Sigmoid colon (tissue), 4 donors: Measurements from ENCODE around the gene CORO1A.

Experiments
- EP300 ChIP-seq, 4 donors: sonication (generic); formaldehyde crosslinking; IDR thresholded peaks; one replicate each; pipeline ENCODE4 v1.6.1; 2017; ENCODE audit warnings: antibody characterized with exemption in 4 of 4
- POLR2A ChIP-seq, 2 donors: fragments of 450-650 bp; IDR thresholded peaks; one replicate each; pipeline ENCODE4 v1.6.1; 2016; ENCODE audit warnings: antibody characterized with exemption in 2 of 2, mild to moderate bottlenecking in 2 of 2, moderate library complexity in 2 of 2
- POLR2AphosphoS5 ChIP-seq, 4 donors: sonication (generic); formaldehyde crosslinking; IDR thresholded peaks; one replicate each; pipeline ENCODE4 v1.6.1; 2017; ENCODE audit warnings: antibody characterized with exemption in 4 of 4
- TF ChIP-seq, protein P1 (sequence below), 4 experiments: fragments of 450-650 bp in 3 of 4; fragments of 200-600 bp in 1 of 4; IDR thresholded peaks; one replicate each; pipeline ENCODE4 v1.5.1; 2016 to 2019; ENCODE audit warnings: antibody characterized with exemption in 4 of 4, mild to moderate bottlenecking in 3 of 4, moderate library complexity in 2 of 4

DNA sequence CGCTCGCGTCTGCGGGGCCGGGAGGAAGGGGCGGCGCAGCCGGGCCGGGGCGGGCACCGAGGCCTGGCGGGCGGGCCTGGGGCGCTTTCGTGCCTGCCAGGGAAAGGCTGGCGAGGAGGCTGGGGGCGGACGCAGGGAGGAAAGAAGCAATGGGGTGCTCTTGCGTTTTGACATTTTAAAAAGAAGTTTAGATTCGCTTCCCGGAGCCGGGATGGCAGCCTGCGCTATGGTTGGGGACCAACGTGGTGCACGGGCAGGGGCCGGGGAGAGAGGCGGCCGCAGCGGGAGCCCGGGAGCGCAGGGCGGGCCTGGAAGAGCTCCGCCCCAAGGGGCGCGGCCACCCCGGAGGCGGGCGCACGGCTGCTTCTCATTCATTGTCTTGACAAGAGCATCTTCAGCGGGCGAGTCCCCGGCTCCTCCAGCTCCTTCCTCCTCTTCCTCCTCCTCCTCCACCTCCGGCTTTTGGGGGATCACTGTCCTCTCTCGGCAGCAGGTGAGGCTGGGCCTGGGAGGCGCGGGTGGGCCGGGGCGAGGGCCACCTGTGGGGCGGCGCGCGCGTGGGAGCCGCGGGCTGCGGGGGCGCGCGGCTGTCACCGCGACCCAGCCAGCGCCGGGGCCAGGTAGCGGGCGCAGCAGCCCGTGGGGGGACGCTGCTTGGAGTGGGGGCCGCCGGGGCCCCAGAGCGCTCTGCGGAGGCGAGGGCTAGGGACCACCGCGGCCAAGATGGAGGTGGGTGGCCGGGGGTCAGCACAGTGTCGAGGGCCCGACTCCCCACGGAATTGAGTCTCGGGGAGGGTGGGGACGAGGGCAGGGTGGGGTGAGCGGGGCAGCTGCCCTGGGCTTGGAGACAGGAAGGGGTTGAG is at the start of gene CORO1A:
- TF ChIP-seq, protein P1, sequence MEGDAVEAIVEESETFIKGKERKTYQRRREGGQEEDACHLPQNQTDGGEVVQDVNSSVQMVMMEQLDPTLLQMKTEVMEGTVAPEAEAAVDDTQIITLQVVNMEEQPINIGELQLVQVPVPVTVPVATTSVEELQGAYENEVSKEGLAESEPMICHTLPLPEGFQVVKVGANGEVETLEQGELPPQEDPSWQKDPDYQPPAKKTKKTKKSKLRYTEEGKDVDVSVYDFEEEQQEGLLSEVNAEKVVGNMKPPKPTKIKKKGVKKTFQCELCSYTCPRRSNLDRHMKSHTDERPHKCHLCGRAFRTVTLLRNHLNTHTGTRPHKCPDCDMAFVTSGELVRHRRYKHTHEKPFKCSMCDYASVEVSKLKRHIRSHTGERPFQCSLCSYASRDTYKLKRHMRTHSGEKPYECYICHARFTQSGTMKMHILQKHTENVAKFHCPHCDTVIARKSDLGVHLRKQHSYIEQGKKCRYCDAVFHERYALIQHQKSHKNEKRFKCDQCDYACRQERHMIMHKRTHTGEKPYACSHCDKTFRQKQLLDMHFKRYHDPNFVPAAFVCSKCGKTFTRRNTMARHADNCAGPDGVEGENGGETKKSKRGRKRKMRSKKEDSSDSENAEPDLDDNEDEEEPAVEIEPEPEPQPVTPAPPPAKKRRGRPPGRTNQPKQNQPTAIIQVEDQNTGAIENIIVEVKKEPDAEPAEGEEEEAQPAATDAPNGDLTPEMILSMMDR (IDR thresholded peaks at IDR 0.05), result no peak
- TF ChIP-seq POLR2A (IDR thresholded peaks at IDR 0.05) (peak in 1 of 2 donors; percentile 23), POLR2AphosphoS5 (IDR thresholded peaks at IDR 0.05) (peak in 3 of 4 donors; percentile 52 to 80 (median 75)), EP300 (IDR thresholded peaks at IDR 0.05) (no peak)
